ENCODE data around the gene GPR39. TPM values are rescaled to one million over a fixed set of nuclear protein-coding genes. Genes with fewer than 3 reads are reported as not detected.
A peak's percentile ranks its signal among the peaks of the same experiment; 100 is the strongest.

GPR39 gene
- total RNA-seq, 4 donors from 2014 or later = 0.13 to 1.3 TPM; not detected in 2

- Histone ChIP-seq H3K36me3 (no peaks in the 10 kb centered on the region), H3K27ac (replicated peaks in 1 of 4) (no peak overlapping the region), H3K9me3 (no peaks in the 10 kb centered on the region), H3K4me1 (no peaks in the 10 kb centered on the region), H3K4me3 (no peak overlapping the region), H3K27me3 (no peaks in the 10 kb centered on the region)
- 79% methylated on average over 2 of the region's 2 CpGs for WGBS
- intact Hi-C loops (cut with DNase I) = no loop called here
- no peak for DNase-seq (ENCODE audit: extremely low spot score)
- TF ChIP-seq POLR2AphosphoS5 (IDR thresholded peaks at IDR 0.05) (no peak), EP300 (IDR thresholded peaks at IDR 0.05) (no peak), CTCF (IDR thresholded peaks at IDR 0.05) (no peak), POLR2A (IDR thresholded peaks at IDR 0.05; ENCODE audit: low read depth) (no peak)
Observed at GRCh38 chr2:132577686-132578085, 161.1 kb downstream of the GPR39 start.

- peak; percentile 37 for DNase-seq (ENCODE audit: extremely low spot score)
- no peaks in the 10 kb centered on the region for H3K27me3 ChIP-seq
- H3K4me3 ChIP-seq = no peak overlapping the region
- TF ChIP-seq CTCF (IDR thresholded peaks at IDR 0.05) = no peak
- no peak for TF ChIP-seq POLR2A (IDR thresholded peaks at IDR 0.05; ENCODE audit: low read depth)
- no peak for TF ChIP-seq EP300 (IDR thresholded peaks at IDR 0.05)
- TF ChIP-seq POLR2AphosphoS5 (IDR thresholded peaks at IDR 0.05) = no peak
- H3K27ac ChIP-seq (replicated peaks in 1 of 4) = no peak overlapping the region
- intact Hi-C loops (cut with DNase I) = no loop called here
- 83% methylated on average over 5 of the region's 5 CpGs for WGBS
- H3K4me1 ChIP-seq = no peaks in the 10 kb centered on the region
- H3K36me3 ChIP-seq = no peaks in the 10 kb centered on the region
- no peaks in the 10 kb centered on the region for H3K9me3 ChIP-seq
Observed at GRCh38 chr2:132581591-132581990, 165.0 kb downstream of the GPR39 start.

DNA sequence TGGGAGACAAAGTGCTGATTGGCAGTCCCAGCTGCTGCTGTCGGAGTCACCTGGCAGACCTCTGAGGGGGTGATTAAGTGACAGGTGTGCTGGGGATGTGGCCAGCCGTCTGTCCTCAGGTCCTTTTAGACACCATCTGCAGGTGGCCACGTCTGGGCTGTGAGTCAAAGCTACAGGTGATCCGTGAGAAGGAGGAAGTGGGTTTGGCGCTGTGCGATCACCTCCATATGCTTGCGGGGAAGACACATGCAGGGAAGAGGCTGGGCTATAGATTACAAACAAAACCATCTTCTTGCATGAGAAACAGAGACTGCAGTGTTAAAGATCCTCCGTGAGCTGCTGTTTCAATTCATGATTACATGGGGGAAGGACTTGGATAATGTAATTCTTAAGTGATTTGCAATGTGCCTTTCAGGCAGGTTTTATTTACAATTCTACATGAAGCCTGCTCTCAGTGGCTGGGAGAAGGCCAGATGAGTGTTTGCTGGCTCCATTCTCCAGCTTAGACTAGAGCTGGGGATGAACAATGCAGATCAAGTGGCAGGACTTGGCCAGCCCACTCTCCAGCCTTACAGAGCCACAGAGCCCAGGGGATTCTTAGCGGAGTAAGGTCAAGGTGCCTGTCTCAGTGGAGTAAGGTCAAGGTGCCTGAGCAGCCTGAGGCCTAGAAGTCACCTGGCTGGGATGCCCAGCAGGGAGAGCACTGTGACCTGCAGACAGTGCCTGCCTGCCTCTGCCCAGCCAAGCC is 165.6 kb downstream of the GPR39 start:
- TF ChIP-seq CTCF (IDR thresholded peaks at IDR 0.05) = no peak
- no peak for TF ChIP-seq POLR2A (IDR thresholded peaks at IDR 0.05; ENCODE audit: low read depth)
- no peak for TF ChIP-seq POLR2AphosphoS5 (IDR thresholded peaks at IDR 0.05)
- TF ChIP-seq EP300 (IDR thresholded peaks at IDR 0.05) = no peak
- Histone ChIP-seq H3K9me3 (no peaks in the 10 kb centered on the region), H3K27ac (replicated peaks in 1 of 4) (no peak overlapping the region), H3K27me3 (no peaks in the 10 kb centered on the region), H3K4me1 (no peaks in the 10 kb centered on the region), H3K4me3 (no peak overlapping the region), H3K36me3 (no peaks in the 10 kb centered on the region)
- DNase-seq (ENCODE audit: extremely low spot score) = peak; percentile 84
- intact Hi-C loops (cut with DNase I) = no loop called here
- 78% methylated on average over 9 of the region's 9 CpGs for whole genome bisulfite sequencing

DNA sequence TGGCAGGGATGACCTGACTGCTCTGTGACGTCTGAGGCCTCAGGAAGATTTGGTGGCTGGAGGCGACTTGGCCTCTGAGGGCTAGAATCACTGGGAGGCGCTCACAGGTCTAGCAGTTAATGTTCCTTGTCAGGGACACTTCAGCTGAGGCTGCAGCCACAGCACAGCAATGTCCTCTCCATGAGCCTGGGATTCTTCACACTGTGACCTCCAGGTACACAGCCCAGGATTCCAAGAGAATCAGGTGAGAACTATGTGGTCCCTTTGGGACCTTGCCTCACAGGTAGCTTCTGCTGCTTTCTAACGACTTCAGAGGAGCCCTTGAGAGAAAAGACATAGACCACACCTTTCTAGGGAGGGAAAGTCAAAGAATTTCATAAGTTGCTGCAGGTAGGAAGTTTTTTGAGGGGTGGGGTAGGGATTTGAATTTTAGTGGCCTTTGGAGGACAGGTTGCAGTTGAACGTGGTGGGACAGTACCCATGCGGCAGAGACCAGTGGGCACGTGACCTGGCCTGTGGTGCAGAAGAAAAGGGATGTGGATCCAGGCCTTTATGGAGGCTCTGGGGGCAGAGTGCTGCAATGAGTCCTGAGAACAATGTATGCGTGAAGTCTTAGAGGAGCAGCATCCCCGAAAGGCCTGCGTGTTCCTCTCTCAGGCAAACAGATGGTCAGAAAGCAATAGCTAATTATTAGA is 167.2 kb downstream of the GPR39 start:
- Histone ChIP-seq H3K27me3 (no peaks in the 10 kb centered on the region), H3K4me1 (no peaks in the 10 kb centered on the region), H3K27ac (replicated peaks in 1 of 4) (no peak overlapping the region), H3K9me3 (no peaks in the 10 kb centered on the region), H3K36me3 (no peaks in the 10 kb centered on the region), H3K4me3 (no peak overlapping the region)
- intact Hi-C loops (cut with DNase I) = no loop called here
- TF ChIP-seq EP300 (IDR thresholded peaks at IDR 0.05) (no peak), CTCF (IDR thresholded peaks at IDR 0.05) (no peak), POLR2A (IDR thresholded peaks at IDR 0.05; ENCODE audit: low read depth) (no peak), POLR2AphosphoS5 (IDR thresholded peaks at IDR 0.05) (no peak)
- 92% methylated on average over 10 of the region's 10 CpGs for WGBS
- peak; percentile 85 for DNase-seq (ENCODE audit: extremely low spot score)

Data from esophagus muscularis mucosa (tissue), 4 donors.